Stimulated activated CD8-positive, alpha-beta memory T cell treated with anti-CD3 and anti-CD28 coated beads, Interleukin-7, amount 100 ng/mL, for 4 hours (primary cell): ENCODE data around the gene DNAH17.

Experiments used
- DNase-seq, 2 donors: peaks; one replicate each; pipeline ENCODE4 v3.0.0-alpha.2; 2020; ENCODE audit warnings: low read depth in 2 of 2

Gene DNAH17

DNA sequence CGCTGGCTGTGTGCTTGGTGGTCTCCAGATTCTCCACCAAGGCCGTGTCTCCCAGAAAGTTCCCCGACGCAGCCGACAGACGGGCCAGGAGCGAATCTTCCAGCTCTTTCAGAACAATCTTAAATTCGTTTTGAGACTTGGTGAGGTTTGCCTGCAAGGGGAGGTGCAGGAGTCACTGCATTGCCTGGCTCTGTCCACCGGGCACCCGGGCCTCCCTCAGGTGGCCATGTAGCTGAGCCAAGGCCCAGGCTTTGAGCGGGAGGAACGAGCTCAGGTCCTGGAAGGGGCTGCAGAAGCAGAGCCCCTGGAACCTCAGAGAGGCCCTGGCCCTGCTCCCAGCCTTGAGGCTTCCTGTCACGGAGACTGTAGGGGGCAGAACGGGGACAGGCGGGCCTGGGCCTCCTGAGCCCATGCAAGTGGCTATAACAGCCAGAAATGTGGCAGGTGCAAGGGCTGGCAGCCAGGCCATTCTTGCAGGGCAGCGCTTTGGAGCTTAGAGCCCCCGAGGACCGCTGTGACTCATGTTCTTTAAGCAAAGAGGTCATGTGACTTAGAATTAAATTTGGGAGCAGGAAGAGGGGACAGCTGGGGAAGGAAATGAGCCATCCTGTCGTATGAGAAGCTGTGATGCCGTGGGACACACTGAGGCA is 126.4 kb downstream of the DNAH17 start:
- no peak for DNase-seq

DNA sequence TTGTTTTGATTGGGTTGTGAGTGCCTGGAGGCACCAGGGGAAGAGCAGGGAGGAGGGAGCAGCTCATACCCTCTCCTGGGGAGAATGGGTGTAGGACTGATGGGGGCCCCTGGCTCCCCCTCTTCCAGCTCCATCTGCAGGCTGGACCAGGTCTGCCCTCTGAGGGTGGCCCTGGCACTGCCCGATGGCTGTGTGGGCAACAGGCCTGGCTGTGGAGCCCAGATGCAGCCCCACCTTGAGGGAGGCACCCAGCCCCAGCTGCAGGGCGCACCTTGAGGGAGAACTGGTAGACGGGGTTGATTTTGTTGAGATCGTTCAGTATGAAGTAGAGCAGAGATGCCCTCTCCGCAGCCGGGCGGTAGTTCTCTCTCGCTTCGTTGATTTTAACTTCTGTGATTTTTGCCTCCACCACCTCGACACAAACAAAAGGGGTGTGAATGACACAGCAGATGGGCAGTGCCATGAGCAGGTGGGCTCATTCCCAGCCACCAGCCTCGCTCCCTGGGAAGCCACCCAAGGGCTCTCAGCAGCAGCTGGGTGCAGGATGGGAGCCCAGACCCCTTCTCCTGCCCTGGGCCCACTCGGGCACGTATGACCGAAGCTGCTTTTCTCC is 127.1 kb downstream of the DNAH17 start:
- no peak for DNase-seq

- DNase-seq: no peak
Observed at GRCh38 chr17:78448356-78448993, 128.7 kb downstream of the DNAH17 start.

GRCh38 chr17:78446833-78447232 is 130.4 kb downstream of the DNAH17 start:
- no peak for DNase-seq

DNA sequence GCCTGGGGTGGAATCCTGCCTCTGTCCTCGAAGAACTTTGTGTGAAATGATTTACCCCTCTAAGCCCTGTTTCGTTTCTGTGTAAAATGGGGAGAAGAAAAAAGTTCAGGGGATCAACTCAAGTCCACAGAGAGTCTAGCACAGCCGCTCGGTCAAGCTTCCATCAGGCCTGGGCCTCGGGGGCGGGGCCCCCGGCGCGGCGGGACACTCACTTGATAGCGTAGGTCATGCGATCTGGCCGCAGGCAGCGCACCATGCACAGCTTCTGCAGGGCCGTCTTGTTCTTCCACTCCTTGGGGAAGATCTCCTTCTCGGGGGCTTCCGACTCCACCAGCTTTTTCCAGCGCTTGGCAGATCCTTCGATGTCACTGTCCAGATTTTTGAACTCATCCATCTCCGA is 132.8 kb downstream of the DNAH17 start:
- DNase-seq: no peak

DNA sequence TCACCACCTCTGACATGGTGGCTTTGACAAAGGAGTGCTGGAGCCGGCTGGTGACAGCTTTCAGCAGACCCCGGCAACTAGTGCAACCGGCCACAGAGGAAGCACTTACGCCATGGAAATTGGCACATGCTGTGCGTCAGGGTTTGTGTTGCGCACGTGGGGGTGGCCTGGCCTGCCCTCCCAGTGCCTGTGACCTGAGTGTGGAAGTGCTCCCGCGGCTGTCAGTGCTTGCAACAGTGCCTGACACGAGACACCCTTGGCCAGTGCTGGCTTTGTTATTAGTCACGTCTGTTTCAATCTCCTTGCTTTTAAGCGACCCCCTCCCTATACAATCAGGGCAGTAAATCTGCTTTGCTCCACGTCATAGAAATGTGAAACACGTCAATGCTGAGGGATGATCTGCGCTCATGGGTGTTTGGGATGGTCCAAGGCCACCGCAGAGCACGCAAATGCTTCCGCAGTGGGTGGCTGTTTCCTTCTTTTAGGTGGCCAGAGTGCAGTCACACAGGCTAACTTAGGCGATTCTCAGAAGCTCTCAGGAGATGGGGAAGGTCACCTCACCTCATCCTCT is 134.5 kb downstream of the DNAH17 start:
- peak in 1 of 2 donors; percentile 30 for DNase-seq

GRCh38 chr17:78441271-78441971 is 135.8 kb downstream of the DNAH17 start:
- DNase-seq: no peak

GRCh38 chr17:78438694-78439325 is 138.4 kb downstream of the DNAH17 start:
- DNase-seq: no peak

DNA sequence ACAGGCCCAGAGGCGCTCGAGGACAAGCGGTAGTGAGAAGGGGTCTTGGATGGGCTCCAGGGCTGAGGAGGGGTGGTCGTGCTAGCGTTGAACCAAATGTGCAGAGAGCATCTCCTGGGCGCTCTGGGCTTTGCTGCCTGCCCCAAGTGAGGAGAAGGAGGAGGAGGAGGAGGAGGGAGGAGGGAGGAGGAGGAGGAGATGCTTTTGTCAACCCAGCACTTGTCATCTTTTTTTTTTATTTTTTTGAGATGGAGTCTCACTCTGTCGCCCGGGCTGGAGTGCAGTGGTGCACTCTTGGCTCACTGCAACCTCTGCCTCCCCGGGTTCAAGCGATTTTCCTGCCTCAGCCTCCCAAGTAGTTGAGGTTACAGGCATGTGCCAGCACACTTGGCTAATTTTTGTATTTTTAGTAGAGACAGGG is 138.9 kb downstream of the DNAH17 start:
- DNase-seq: no peak

- no peak for DNase-seq
Observed at GRCh38 chr17:78437508-78438169, 139.6 kb downstream of the DNAH17 start.

- no peak for DNase-seq
Observed at GRCh38 chr17:78435330-78436005, 141.7 kb downstream of the DNAH17 start.

DNA sequence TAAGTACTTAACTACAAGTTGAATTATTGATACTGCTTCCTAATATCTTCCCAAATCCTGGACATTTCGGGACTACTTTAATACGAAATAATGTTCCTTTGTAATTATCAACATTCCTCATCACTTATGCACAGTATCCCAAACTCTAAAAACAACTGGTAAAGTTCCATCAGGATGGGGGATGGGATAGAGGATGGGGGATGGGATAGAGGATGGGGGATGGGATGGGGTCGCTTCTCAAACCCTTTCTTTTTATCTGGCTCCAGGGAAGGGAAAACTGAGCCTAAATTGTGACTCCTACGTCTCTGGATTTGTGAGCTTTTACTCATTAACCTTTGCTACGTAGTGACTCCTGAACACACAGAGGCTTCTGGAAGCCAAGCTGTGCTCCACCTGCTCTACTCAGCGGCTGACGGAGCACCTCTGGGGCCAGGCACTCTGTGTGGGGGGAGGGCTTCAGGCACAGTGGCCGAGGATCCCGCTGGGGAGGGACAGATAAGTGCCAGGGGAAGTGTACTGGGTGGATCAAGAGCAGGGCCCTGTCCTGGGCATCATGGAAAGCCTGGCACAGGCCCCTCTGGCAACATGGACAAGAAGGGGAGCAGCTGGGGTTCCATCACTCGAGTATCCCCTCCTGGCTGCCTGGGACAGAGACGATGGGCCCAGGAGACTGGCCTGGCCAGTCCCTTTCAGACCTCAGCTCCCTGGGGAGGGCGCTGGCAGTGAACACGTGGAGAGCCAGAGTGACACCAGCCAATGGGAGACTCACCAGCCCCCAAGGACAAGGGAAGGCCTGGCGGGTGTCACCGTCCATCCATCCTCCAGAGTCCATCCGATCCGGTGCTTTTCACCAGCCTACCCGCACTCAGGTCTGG is 142.5 kb downstream of the DNAH17 start:
- DNase-seq: no peak

GRCh38 chr17:78433780-78434335 is 143.3 kb downstream of the DNAH17 start:
- DNase-seq: no peak

GRCh38 chr17:78433013-78433727 is 144.0 kb downstream of the DNAH17 start:
- DNase-seq: no peak

GRCh38 chr17:78432226-78433012 is 144.8 kb downstream of the DNAH17 start:
- no peak for DNase-seq

- no peak for DNase-seq
Observed at GRCh38 chr17:78431692-78431958, 145.6 kb downstream of the DNAH17 start.

DNA sequence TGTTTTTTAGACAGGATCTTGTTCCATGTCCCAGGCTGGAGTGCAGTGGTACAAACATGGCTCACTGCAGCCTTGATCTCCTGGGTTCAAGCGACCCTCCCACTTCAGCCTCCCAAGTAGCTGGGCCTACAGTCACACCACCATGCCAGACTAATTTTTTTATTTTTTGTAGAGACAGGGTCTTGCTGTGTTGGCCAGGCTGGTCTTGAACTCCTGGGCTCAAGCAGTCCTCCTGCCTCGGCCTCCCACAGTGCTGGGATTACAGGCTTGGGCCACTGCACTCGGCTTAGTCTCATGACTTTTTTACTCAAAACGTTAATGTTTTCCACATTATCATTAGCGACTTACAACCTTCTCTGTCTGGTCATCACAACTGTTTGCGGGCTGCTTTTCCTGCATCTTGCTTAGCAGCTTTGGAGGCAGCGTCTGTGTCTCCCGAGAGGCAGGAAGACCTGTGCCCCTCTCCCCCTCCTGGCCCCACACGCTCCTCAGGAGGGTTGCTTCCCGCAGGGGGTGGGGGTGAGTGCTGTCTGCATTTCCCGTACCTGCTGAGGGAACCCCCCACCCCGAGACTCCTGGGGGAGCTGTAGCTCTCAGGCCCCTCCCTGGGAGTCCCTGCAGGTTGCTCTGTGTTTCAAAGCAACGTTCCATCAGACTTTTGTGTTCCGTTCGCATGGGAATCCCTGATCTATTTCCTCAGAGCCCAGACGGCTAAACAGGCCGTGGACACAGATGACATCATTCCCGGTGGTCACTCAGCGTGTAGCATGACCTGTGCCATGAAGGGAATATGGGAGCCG is 146.1 kb downstream of the DNAH17 start:
- no peak for DNase-seq
